IMR-90 (cell line): Measurements from ENCODE around the gene DTD1. TPM values are rescaled to one million over a fixed set of nuclear protein-coding genes. Genes with fewer than 3 reads are reported as not detected.

Source experiments
- ATAC-seq: fragments of 200-7000 bp; cut with Tn5 transposase; 2 replicates; pipeline ENCODE4 v1.9.1; 2020; ENCODE audit warnings: low read depth, mild to moderate bottlenecking, moderate library complexity
- BruUV-seq: library from RNA; stranded (reverse); fragments of 400-500 nt; replicated peaks from 2 replicates; lab custom pipeline; 2021; lab: Mats Ljungman, UMichigan
- CTCF ChIA-PET: fragments of 300-600 bp; formaldehyde crosslinking; extraction: SDS; loops from one replicate; lab custom pipeline; 2021; ENCODE audit warnings: antibody characterized with exemption; lab: Yijun Ruan, JAX
- POLR2A ChIA-PET: fragments of 300-600 bp; sonication (Branson Sonifier 250); formaldehyde crosslinking; loops from one replicate; lab custom pipeline; 2022; ENCODE audit warnings: antibody characterized with exemption; ENCODE audit not compliant: unreplicated experiment; lab: Charles Lee
- DNase-seq: peaks from one replicate; pipeline ENCODE4 v3.0.0; 2013
- H2AFZ ChIP-seq: replicated peaks from 2 replicates; pipeline ENCODE3; 2013; ENCODE audit warnings: low read length, mild to moderate bottlenecking; ENCODE audit not compliant: poor library complexity
- H2AK5ac ChIP-seq: 2 replicates; pipeline ENCODE4 v1.6.1; 2013; ENCODE audit warnings: low read depth, low read length, inconsistent platforms
- H2AK9ac ChIP-seq: replicated peaks from 2 replicates; pipeline ENCODE3; 2013; ENCODE audit warnings: mild to moderate bottlenecking, low read depth, low read length, moderate library complexity; ENCODE audit not compliant: poor library complexity
- H2BK120ac ChIP-seq: 2 replicates; pipeline ENCODE4 v1.6.1; 2013; ENCODE audit warnings: low read depth, low read length, inconsistent platforms
- H2BK15ac ChIP-seq: 3 replicates; pipeline ENCODE4 v1.6.1; 2013; ENCODE audit warnings: low read depth, low read length, inconsistent platforms
- H2BK20ac ChIP-seq: 2 replicates; pipeline ENCODE4 v1.6.1; 2013; ENCODE audit warnings: low read depth, mild to moderate bottlenecking, inconsistent platforms, low read length, moderate library complexity
- H2BK5ac ChIP-seq: 2 replicates; pipeline ENCODE4 v1.6.1; 2013; ENCODE audit warnings: mild to moderate bottlenecking, low read depth, low read length, inconsistent platforms; ENCODE audit not compliant: poor library complexity, severe bottlenecking
- H3K14ac ChIP-seq: replicated peaks from 2 replicates; pipeline ENCODE4 v1.6.1; 2013; ENCODE audit warnings: low read depth, low read length, inconsistent platforms
- H3K18ac ChIP-seq: 2 replicates; pipeline ENCODE4 v1.6.1; 2013; ENCODE audit warnings: low read depth, low read length, control low read depth
- H3K23ac ChIP-seq: 2 replicates; pipeline ENCODE4 v1.6.1; 2013; ENCODE audit warnings: low read depth, low read length, inconsistent platforms
- H3K27ac ChIP-seq: 2 replicates; pipeline ENCODE4 v1.5.1; 2013; ENCODE audit warnings: mild to moderate bottlenecking, control low read depth, low read length; ENCODE audit not compliant: insufficient read depth
- H3K27me3 ChIP-seq: 2 replicates; pipeline ENCODE4 v1.6.1; 2013; ENCODE audit warnings: low read length; ENCODE audit not compliant: control insufficient read depth, insufficient read depth
- H3K36me3 ChIP-seq: 2 replicates; pipeline ENCODE4 v1.6.1; 2013; ENCODE audit warnings: low read length, mixed read lengths; ENCODE audit not compliant: control insufficient read depth, insufficient read depth
- H3K4ac ChIP-seq: 2 replicates; pipeline ENCODE4 v1.6.1; 2013; ENCODE audit warnings: low read depth, low read length, inconsistent platforms
- H3K4me1 ChIP-seq: 2 replicates; pipeline ENCODE4 v1.6.1; 2013; ENCODE audit warnings: low read length, mixed read lengths; ENCODE audit not compliant: control insufficient read depth, insufficient read depth
- H3K4me2 ChIP-seq: 2 replicates; pipeline ENCODE4 v1.6.1; 2013; ENCODE audit warnings: low read depth, mild to moderate bottlenecking, control low read depth, low read length, moderate library complexity
- H3K4me3 ChIP-seq: 2 replicates; pipeline ENCODE4 v1.5.1; 2013; ENCODE audit warnings: low read depth, mild to moderate bottlenecking, control low read depth, low read length, moderate library complexity; ENCODE audit not compliant: insufficient read depth
- H3K56ac ChIP-seq: 2 replicates; pipeline ENCODE4 v1.6.1; 2013; ENCODE audit warnings: low read length, inconsistent platforms; ENCODE audit not compliant: insufficient read depth; ENCODE audit errors: extremely low read depth
- H3K79me1 ChIP-seq, 2 experiments: 2 replicates each; pipeline ENCODE4 v1.6.1; 2013; ENCODE audit warnings: low read length in 2 of 2, inconsistent platforms in 1 of 2, low read depth in 1 of 2
- H3K9ac ChIP-seq: 2 replicates; pipeline ENCODE4 v1.6.1; 2013; ENCODE audit warnings: low read depth, low read length, control low read depth
- H3K9me1 ChIP-seq: 2 replicates; pipeline ENCODE4 v1.6.1; 2013; ENCODE audit warnings: low read length, inconsistent platforms; ENCODE audit not compliant: insufficient read depth
- H3K9me3 ChIP-seq: 2 replicates; pipeline ENCODE4 v1.6.1; 2013; ENCODE audit warnings: low read length; ENCODE audit not compliant: control insufficient read depth, insufficient read depth
- H4K20me1 ChIP-seq: 2 replicates; pipeline ENCODE4 v1.6.1; 2013; ENCODE audit warnings: low read length, inconsistent platforms; ENCODE audit not compliant: insufficient read depth
- H4K5ac ChIP-seq: 2 replicates; pipeline ENCODE4 v1.6.1; 2013; ENCODE audit warnings: mild to moderate bottlenecking, low read depth, low read length, control low read depth
- H4K8ac ChIP-seq, 2 experiments: 2 replicates each; pipeline ENCODE4 v1.6.1; 2013; ENCODE audit warnings: low read depth in 2 of 2, low read length in 2 of 2, control low read depth in 1 of 2, inconsistent platforms in 1 of 2
- H4K91ac ChIP-seq: 2 replicates; pipeline ENCODE4 v1.6.1; 2013; ENCODE audit warnings: low read depth, low read length, inconsistent platforms; ENCODE audit not compliant: insufficient read depth
- BHLHE40 ChIP-seq: fragments of 150-350 bp; IDR thresholded peaks from 2 replicates; pipeline ENCODE4 v1.6.1; 2016; ENCODE audit warnings: mild to moderate bottlenecking, low read depth, low read length
- CEBPB ChIP-seq: IDR thresholded peaks from 2 replicates; pipeline ENCODE4 v1.6.1; 2012; ENCODE audit warnings: low read depth, low read length, improper control_type of control experiment
- CHD1 ChIP-seq: IDR thresholded peaks from 2 replicates; pipeline ENCODE4 v1.6.1; 2012; ENCODE audit warnings: low read depth, low read length, improper control_type of control experiment
- FOS ChIP-seq: fragments of 150-350 bp; IDR thresholded peaks from 2 replicates; pipeline ENCODE4 v1.6.1; 2016; ENCODE audit warnings: low read depth, low read length
- MAFK ChIP-seq: IDR thresholded peaks from 2 replicates; pipeline ENCODE4 v1.6.1; 2012; ENCODE audit warnings: low read depth, low read length, improper control_type of control experiment
- MAZ ChIP-seq: IDR thresholded peaks from 2 replicates; pipeline ENCODE4 v1.6.1; 2012; ENCODE audit warnings: low read depth, mild to moderate bottlenecking, low read length, improper control_type of control experiment, moderate library complexity, borderline replicate concordance
- MXI1 ChIP-seq: IDR thresholded peaks from 2 replicates; pipeline ENCODE4 v1.6.1; 2012; ENCODE audit warnings: low read depth, mild to moderate bottlenecking, low read length, moderate library complexity, borderline replicate concordance
- NFE2L2 ChIP-seq: fragments of 150-350 bp; IDR thresholded peaks from 2 replicates; pipeline ENCODE4 v1.6.1; 2016; ENCODE audit warnings: low read depth, mild to moderate bottlenecking, low read length
- POLR2A ChIP-seq: IDR thresholded peaks from 2 replicates; pipeline ENCODE4 v1.6.1; 2012; ENCODE audit warnings: mild to moderate bottlenecking, low read depth, low read length
- RAD21 ChIP-seq: IDR thresholded peaks from 2 replicates; pipeline ENCODE4 v1.6.1; 2012; ENCODE audit warnings: low read length, improper control_type of control experiment
- RCOR1 ChIP-seq: IDR thresholded peaks from 2 replicates; pipeline ENCODE4 v1.6.1; 2012; ENCODE audit warnings: mild to moderate bottlenecking, low read length, improper control_type of control experiment; ENCODE audit not compliant: insufficient replicate concordance
- RFX5 ChIP-seq: IDR thresholded peaks from 2 replicates; pipeline ENCODE4 v1.8.0; 2012; ENCODE audit warnings: low read depth, mild to moderate bottlenecking, low read length, moderate library complexity
- SMC3 ChIP-seq: fragments of 150-350 bp; IDR thresholded peaks from 2 replicates; pipeline ENCODE4 v1.6.1; 2016; ENCODE audit warnings: low read depth, mild to moderate bottlenecking, antibody characterized with exemption, low read length, moderate library complexity
- WGBS, 2 experiments: methylation state at CpG; one replicate each; pipeline versions ENCODE4 v1.1.5 to v1.1.7; 2013; ENCODE audit warnings: missing lambda C conversion rate in 2 of 2; ENCODE audit not compliant: insufficient read length in 1 of 2; ENCODE audit errors: extremely low coverage in 2 of 2; 5-methylcytosine and 5-hydroxymethylcytosine counted together
- dilution Hi-C: fragments of 300-500 bp; cut with HindIII; formaldehyde crosslinking; loops from one replicate; pipeline ENCODE4 v1.14.3; 2018; ENCODE audit warnings: low sequenced_read_pairs; ENCODE audit not compliant: unreplicated experiment
- in situ Hi-C: fragments of 300-500 bp; cut with MboI; formaldehyde crosslinking; loops from 3 replicates; pipeline ENCODE4 v1.14.3; 2019; ENCODE audit warnings: low sequenced_read_pairs, inconsistent platforms, mixed read lengths
- intact Hi-C: fragments of 100-400 bp; cut with micrococcal nuclease; formaldehyde crosslinking; loops from 2 replicates; pipeline ENCODE4 v1.10.0; 2022
- polyA plus RNA-seq, 3 experiments: library from polyadenylated mRNA; depleted of rRNA; stranded (reverse); fragments of >200 nt; gene quantifications; 2 replicates each; pipeline ENCODE4 v1.2.3, GENCODE V29; 2012; ENCODE audit warnings: low replicate concordance in 1 of 3
- total RNA-seq: library from RNA; depleted of rRNA; stranded (reverse); fragments of >200 nt; gene quantifications from 2 replicates; pipeline ENCODE4 v1.2.3, GENCODE V29; 2012
- TF ChIP-seq, protein P1 (sequence below): conservative IDR thresholded peaks from 2 replicates; pipeline ENCODE4 v1.5.1; 2012; ENCODE audit warnings: mild to moderate bottlenecking, low read depth, low read length, improper control_type of control experiment
- TF ChIP-seq, protein P2 (sequence below): fragments of 150-350 bp; IDR thresholded peaks from 2 replicates; pipeline ENCODE4 v1.6.1; 2017; ENCODE audit warnings: mild to moderate bottlenecking, antibody characterized with exemption, low read length, low read depth
- TF ChIP-seq, protein P3 (sequence below): fragments of 150-350 bp; IDR thresholded peaks from 2 replicates; pipeline ENCODE4 v1.6.1; 2016; ENCODE audit warnings: low read depth, mild to moderate bottlenecking, low read length, moderate library complexity, borderline replicate concordance

Gene DTD1
- total and polyA plus RNA-seq, 2 of the 4 experiments (the other 2 are of a cell fraction): 73.1 to 101 TPM

DNA sequence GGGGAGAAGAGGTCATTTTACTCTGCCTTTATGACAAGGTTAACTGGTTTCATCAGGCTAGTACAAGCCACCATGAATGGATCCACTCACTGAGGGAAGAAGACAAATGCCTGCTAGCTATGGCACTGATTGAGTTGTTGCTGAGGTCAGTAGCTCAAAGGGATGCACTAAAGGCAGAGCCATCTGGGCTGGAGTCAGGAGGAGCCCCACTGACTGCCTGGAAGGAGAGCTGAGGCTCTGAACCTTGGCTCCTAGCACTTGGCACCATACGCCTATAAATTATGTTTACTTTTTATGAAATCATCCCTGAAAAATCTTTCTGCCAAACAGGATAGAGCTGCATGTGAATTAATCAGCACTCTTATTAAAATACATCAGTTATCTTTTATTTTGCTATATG lies 104.6 kb downstream of the DTD1 start:
- ATAC-seq (peak; percentile 62), DNase-seq (peak; percentile 3)
- dilution Hi-C loops (no loop called here), intact Hi-C loops (no loop called here), in situ Hi-C loops (no loop called here)
- no peak overlapping the region for H2AFZ ChIP-seq
- H3K9me1 ChIP-seq: peaks cover 10% of the 10 kb centered on the region; the same call in 1 of the 2 replicates
- no peak overlapping the region for H3K4ac ChIP-seq
- H4K20me1 ChIP-seq: no peaks in the 10 kb centered on the region; the same call in 1 of the 2 replicates
- no peak overlapping the region for H3K27ac ChIP-seq
- peaks cover 2 to 5% of the 10 kb centered on the region in 2 experiments; a peak in 2 of 4 replicates for H3K79me1 ChIP-seq
- H3K9me3 ChIP-seq: no peaks in the 10 kb centered on the region
- H4K5ac ChIP-seq: no peak overlapping the region
- ChIA-PET POLR2A (no interaction called here), CTCF (interaction anchor here (0.7 to 1.8 kb wide), 2 partner anchors 10 to 771 kb away, joined by 3 to 4 read pairs; no protein-coding TSS in a partner anchor)
- no peaks in the 10 kb centered on the region for H3K4me1 ChIP-seq
- H2AK9ac ChIP-seq: no peak overlapping the region
- H3K56ac ChIP-seq: no peak overlapping the region; the same call in 1 of the 2 replicates
- H3K9ac ChIP-seq: no peak overlapping the region
- no peak overlapping the region for H3K14ac ChIP-seq
- H2AK5ac ChIP-seq: no peak overlapping the region
- H4K91ac ChIP-seq: no peak overlapping the region
- no peak overlapping the region for H2BK5ac ChIP-seq
- H3K4me3 ChIP-seq: no peak overlapping the region
- no peak overlapping the region for H2BK15ac ChIP-seq
- H3K4me2 ChIP-seq: no peak overlapping the region
- no peak for TF ChIP-seq SMC3
- no peak for TF ChIP-seq CHD1
- no peak for TF ChIP-seq NFE2L2
- no peak for TF ChIP-seq MAZ
- TF ChIP-seq RAD21: no peak
- TF ChIP-seq BHLHE40: no peak
- no peak for TF ChIP-seq RCOR1
- TF ChIP-seq, protein P1, sequence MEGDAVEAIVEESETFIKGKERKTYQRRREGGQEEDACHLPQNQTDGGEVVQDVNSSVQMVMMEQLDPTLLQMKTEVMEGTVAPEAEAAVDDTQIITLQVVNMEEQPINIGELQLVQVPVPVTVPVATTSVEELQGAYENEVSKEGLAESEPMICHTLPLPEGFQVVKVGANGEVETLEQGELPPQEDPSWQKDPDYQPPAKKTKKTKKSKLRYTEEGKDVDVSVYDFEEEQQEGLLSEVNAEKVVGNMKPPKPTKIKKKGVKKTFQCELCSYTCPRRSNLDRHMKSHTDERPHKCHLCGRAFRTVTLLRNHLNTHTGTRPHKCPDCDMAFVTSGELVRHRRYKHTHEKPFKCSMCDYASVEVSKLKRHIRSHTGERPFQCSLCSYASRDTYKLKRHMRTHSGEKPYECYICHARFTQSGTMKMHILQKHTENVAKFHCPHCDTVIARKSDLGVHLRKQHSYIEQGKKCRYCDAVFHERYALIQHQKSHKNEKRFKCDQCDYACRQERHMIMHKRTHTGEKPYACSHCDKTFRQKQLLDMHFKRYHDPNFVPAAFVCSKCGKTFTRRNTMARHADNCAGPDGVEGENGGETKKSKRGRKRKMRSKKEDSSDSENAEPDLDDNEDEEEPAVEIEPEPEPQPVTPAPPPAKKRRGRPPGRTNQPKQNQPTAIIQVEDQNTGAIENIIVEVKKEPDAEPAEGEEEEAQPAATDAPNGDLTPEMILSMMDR: no peak
- TF ChIP-seq FOS: no peak
- TF ChIP-seq CEBPB: no peak
- TF ChIP-seq, protein P2, sequence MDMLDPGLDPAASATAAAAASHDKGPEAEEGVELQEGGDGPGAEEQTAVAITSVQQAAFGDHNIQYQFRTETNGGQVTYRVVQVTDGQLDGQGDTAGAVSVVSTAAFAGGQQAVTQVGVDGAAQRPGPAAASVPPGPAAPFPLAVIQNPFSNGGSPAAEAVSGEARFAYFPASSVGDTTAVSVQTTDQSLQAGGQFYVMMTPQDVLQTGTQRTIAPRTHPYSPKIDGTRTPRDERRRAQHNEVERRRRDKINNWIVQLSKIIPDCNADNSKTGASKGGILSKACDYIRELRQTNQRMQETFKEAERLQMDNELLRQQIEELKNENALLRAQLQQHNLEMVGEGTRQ: no peak
- TF ChIP-seq MAFK: no peak
- no peak for TF ChIP-seq POLR2A
- no peak for TF ChIP-seq MXI1
- TF ChIP-seq, protein P3, sequence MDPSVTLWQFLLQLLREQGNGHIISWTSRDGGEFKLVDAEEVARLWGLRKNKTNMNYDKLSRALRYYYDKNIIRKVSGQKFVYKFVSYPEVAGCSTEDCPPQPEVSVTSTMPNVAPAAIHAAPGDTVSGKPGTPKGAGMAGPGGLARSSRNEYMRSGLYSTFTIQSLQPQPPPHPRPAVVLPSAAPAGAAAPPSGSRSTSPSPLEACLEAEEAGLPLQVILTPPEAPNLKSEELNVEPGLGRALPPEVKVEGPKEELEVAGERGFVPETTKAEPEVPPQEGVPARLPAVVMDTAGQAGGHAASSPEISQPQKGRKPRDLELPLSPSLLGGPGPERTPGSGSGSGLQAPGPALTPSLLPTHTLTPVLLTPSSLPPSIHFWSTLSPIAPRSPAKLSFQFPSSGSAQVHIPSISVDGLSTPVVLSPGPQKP: no peak
- TF ChIP-seq RFX5: no peak
- H4K8ac ChIP-seq: no peak overlapping the region
- H3K18ac ChIP-seq: no peak overlapping the region
- no peak overlapping the region for H2BK120ac ChIP-seq
- H3K23ac ChIP-seq: no peak overlapping the region
- WGBS, 2 experiments: no CpG with 5 or more reads among the region's 1 CpG
- no peak overlapping the region for H2BK20ac ChIP-seq
- no peaks in the 10 kb centered on the region for H3K27me3 ChIP-seq
- BruUV-seq: no TSS peak
- H3K36me3 ChIP-seq: no peaks in the 10 kb centered on the region
